Fibroblast of peridontal ligament (primary cell): ENCODE data around the gene CNKSR1.

Source experiments
- DNase-seq: peaks from one replicate; pipeline ENCODE4 v3.0.0-alpha.2; 2010; ENCODE audit errors: extremely low read depth

Gene CNKSR1

GRCh38 chr1:26184086-26184485 is 6.8 kb downstream of the CNKSR1 start:
- no peak for DNase-seq

DNA sequence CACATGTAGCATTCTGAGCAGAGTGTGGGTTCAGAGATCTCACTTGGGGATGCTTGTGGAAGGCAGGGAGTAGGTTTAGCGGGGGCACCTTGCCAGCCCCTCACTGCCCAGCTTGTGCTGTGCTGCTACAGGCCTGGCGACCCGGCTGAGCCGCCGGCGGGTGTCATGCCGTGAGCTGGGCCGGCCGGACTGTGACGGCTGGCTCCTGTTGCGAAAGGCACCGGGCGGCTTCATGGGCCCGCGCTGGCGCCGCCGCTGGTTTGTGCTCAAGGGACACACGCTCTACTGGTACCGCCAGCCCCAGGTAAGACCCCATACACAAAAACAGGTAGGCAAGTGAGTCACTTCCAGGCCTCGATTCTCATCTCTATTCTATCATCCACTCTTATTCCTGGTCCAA is 7.6 kb downstream of the CNKSR1 start:
- no peak for DNase-seq

DNA sequence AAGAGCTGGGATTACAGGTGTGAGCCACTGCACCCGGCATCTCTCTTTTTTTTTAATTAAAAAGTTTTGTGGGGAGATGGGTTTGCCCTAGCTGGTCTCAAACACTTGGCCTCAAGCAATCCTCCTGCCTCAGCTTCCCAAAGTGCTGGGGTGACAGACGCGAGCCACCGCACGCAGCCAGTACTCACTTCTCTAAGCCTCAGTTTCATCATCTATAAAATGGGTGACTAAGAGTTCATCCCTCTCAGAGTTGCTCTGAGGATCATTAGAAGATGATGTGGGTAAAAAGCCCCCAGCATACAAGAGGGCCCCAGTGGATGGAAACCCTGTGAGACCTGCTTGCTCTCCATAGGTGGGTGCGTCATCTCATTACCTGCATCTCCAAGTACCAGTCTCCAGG is 10.6 kb downstream of the CNKSR1 start:
- DNase-seq: no peak

GRCh38 chr1:26188477-26188876 is 11.2 kb downstream of the CNKSR1 start:
- DNase-seq: no peak

DNA sequence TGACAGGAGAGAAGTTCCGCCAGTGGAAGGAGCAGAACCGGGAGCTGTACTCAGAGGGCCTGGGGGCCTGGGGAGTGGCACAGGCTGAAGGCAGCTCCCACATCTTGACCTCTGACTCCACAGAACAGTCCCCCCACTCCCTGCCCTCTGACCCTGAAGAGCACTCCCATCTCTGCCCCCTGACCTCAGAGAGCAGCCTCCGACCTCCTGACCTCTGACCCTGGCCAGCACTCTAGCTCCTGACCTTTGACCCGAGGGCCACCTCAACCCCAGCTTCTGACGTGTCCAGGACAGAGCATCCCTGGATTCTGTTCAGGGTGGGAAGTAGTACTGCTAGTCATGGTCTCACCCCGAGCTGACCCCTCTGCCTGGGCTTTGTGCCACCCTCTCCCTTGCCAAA is 12.0 kb downstream of the CNKSR1 start:
- no peak for DNase-seq

GRCh38 chr1:26189751-26190275 is 12.5 kb downstream of the CNKSR1 start:
- DNase-seq: no peak

DNA sequence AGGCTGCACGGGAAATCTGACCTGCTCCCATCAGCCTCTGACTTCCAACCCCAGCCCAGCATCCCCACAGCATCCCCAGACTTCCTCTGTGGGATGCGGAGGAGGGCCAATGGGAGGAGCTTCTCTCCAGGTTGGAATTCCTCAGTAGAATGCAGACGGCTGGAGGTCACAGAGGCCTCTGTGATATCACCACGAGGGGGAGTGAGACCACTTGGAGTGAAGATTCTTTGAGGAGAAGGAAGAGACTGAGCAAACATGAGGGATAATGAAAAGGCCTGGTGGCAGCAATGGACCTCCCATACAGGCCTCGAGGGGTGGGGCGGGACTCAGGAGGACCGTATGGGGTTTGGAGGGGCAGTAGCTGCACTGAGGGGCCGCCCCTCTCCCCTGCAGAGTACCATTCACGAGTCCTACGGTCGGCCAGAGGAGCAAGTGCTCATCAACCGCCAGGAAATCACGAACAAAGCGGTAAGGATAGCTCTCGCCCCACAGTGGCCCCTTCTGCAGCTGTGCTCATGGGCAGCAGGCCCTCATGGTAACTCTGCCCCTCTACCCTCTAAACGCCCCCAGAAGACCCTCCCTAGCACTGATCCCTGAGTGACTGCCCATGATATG is 13.2 kb downstream of the CNKSR1 start, which contains the start of gene CATSPER4:
Gene CATSPER4, plus strand, starts transcription at position 230 of the 615 bp plus-strand sequence. Its CDS starts 26 bp downstream, at position 256.
- peak; percentile 13 for DNase-seq

GRCh38 chr1:26191739-26192138 is 14.4 kb downstream of the CNKSR1 start:
- DNase-seq: no peak

DNA sequence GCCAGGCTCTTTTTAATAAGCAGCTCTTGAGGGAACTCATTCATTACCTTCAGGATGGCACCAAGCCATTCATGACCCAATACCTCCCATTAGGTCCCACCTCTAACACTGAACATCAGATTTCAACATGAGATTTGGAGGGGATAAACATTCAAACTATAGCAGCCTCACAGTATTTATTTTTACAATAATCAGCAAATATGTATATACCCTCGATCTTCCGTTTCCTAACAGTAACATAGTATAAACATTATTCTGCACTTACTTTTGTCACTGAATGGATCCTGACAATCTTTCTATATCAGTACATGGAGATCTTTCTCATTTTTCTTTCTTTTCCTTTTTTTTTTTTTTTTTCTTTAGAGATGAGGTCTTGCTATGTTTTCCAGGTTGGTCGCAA is 18.5 kb downstream of the CNKSR1 start:
- DNase-seq: no peak

DNA sequence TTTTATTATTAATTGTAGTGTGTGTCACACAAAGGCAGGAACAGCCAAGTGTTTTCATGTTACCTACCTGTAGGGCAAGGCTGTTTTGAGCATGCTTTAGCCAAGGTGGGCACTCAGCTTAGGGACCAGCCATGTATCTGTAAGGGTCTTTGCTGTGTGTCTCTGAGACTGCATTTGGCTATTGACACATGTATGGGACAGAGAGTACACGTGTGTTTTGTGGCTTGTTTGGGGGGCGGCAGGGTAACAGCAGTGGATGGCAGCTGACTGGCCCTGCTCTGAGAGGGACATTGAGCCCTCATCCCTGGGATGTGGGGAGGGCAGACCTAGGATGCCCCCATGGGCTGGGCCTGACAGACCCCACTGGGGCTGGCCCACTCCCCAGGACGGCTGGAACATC is 20.0 kb downstream of the CNKSR1 start:
- no peak for DNase-seq

GRCh38 chr1:26197813-26198212 is 20.5 kb downstream of the CNKSR1 start:
- DNase-seq: no peak

GRCh38 chr1:26200413-26200812 is 23.1 kb downstream of the CNKSR1 start:
- no peak for DNase-seq

- no peak for DNase-seq
These were observed 26.5 kb downstream of the CNKSR1 start for GRCh38 chr1:26203642-26204318.

DNA sequence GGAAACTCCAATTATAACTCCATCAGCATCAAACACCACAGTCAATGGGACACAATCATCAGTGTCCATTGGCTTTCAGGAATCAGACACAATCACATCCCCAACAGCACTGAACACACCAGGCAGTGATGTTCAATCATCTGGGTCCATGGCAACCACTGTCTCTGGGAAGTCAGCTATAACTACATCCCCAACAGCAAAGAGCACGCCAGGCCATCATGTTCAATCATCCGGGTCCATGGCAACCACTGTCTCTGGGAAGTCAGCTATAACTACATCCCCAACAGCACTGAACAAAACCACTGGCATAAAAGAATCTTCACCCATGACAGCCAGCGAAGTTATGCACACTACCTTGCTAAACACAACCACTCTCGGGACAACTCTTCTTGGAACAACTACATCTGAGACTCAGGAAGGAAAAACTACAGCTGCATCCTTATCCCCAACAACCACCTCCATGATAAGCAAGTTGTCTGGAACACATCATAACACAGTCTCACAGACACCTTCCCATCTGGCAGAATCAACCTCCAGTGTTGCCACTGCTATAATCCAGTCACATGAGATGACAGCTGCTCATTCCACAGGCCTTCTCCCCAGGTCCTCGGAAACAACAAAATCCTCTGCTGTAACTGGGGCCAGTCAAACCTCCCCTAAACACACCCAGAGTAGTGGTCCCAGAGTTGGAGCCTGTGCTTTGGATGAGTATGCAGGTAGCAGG is 33.0 kb downstream of the CNKSR1 start:
- no peak for DNase-seq

GRCh38 chr1:26212726-26213125 is 35.4 kb downstream of the CNKSR1 start:
- no peak for DNase-seq

- no peak for DNase-seq
These were observed 36.1 kb downstream of the CNKSR1 start for GRCh38 chr1:26213335-26213905.

GRCh38 chr1:26215246-26215645 is 38.0 kb downstream of the CNKSR1 start:
- DNase-seq: no peak

GRCh38 chr1:26218906-26219494 is 41.7 kb downstream of the CNKSR1 start:
- DNase-seq: no peak

DNA sequence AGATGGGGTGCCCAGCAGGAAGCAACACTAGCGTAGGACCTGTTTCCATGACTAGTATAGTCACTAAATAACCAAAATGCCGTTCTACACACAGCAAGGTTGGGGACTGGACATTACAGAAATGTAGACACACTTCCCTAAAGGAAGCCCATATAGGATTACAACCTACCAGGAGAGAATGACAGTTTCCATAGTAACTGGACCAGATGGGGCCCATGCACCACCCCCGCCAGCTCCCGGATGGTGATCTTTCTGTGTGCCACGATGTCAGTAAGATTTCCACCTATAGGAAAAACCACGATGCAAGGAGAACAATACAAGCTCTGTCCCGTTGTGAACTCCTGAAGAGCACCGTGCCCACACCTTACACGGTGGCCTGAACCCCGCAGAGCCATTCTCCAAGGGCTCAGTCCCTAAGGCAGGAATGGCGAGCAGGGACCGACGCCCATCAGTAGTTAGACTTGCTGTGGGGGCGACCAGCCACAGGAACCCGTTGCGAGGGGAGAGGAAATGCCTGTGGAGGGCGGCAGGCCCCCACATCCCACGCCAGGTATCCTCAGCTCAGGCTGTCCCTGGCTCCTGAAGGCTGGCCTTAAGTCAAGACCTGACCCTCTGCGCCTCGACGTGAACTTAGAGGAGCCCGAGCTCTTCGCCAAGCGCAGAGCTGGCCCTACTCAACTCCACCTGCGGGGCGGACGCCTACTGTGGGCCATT is 43.1 kb downstream of the CNKSR1 start:
- DNase-seq: no peak

DNA sequence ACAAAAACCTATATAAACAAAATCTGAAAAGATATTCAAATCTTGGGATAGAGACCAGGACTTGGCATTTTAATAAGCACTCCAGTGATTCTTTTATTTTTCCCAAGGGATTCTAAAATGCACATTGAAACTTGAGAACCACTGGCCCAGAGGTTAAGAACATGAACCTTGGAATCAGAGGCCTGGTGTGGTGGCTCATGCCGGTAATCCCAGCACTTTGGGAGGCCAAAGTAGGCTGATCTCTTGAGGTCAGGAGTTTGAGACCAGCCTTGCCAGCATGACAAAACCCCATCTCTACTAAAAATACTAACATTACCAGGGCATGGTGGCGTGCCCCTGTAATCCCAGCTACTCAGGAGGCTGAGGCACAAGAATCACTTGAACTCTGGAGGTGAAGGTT is 43.8 kb downstream of the CNKSR1 start:
- DNase-seq: no peak

- no peak for DNase-seq
These were observed 47.3 kb downstream of the CNKSR1 start for GRCh38 chr1:26224606-26225005.
